B cell (primary cell): Measurements from ENCODE around the gene WBP11.

ENCODE experiments used
- CTCF ChIP-seq: fragments of 200-600 bp; IDR thresholded peaks from one replicate; pipeline ENCODE4 v1.8.0; 2022; ENCODE audit warnings: antibody characterized with exemption, mild to moderate bottlenecking
- EZH2 ChIP-seq: IDR thresholded peaks from 2 replicates; pipeline ENCODE4 v1.6.1; 2012; ENCODE audit warnings: borderline replicate concordance, low read depth, mild to moderate bottlenecking, moderate library complexity, low read length; ENCODE audit not compliant: insufficient read depth, poor library complexity, severe bottlenecking

GRCh38 chr12:14751986-14752385, 51.3 kb downstream of the WBP11 start:
- TF ChIP-seq CTCF (no peak), EZH2 (no peak)
